K562 (cell line): ENCODE data around the gene CNPPD1. TPM values are rescaled to one million over a fixed set of nuclear protein-coding genes. Genes with fewer than 3 reads are reported as not detected.

ENCODE experiments used
- ATF3 ChIP-seq, 2 experiments: fragments of 450-650 bp in 1 of 2; sonication (generic) in 1 of 2; formaldehyde crosslinking in 1 of 2; IDR thresholded peaks in 1 of 2; conservative IDR thresholded peaks in 1 of 2; 2 replicates each; pipeline versions ENCODE4 v1.6.1 to v1.8.1; 2016 to 2023; ENCODE audit warnings: mild to moderate bottlenecking in 2 of 2, moderate library complexity in 2 of 2, inconsistent platforms in 1 of 2, missing genetic modification reagents in 1 of 2
- BCOR ChIP-seq: fragments of 450-650 bp; IDR thresholded peaks from 2 replicates; pipeline ENCODE4 v1.6.1; 2016
- BMI1 ChIP-seq: fragments of 150-350 bp; IDR thresholded peaks from 2 replicates; pipeline ENCODE4 v1.6.1; 2014; ENCODE audit warnings: low read length
- BRF1 ChIP-seq: IDR thresholded peaks from 3 replicates; pipeline ENCODE4 v1.6.1; 2011; ENCODE audit warnings: borderline replicate concordance, mild to moderate bottlenecking; ENCODE audit not compliant: insufficient read length; ENCODE audit errors: extremely low read depth
- CBX1 ChIP-seq: sonication (generic); IDR thresholded peaks from 2 replicates; pipeline ENCODE4 v1.6.1; 2016; ENCODE audit warnings: antibody characterized with exemption, low read depth, mild to moderate bottlenecking
- CTCFL ChIP-seq: IDR thresholded peaks from 2 replicates; pipeline ENCODE4 v1.6.1; 2011; ENCODE audit warnings: borderline replicate concordance, low read depth, mild to moderate bottlenecking, moderate library complexity, low read length; ENCODE audit not compliant: insufficient read depth, poor library complexity, severe bottlenecking
- CXXC5 ChIP-seq: fragments of 250-450 bp; sonication (Bioruptor Pico); IDR thresholded peaks from 2 replicates; pipeline ENCODE4 v1.8.0; 2022; ENCODE audit warnings: inconsistent platforms, mild to moderate bottlenecking, moderate library complexity
- DPF2 ChIP-seq: fragments of 450-650 bp; IDR thresholded peaks from 2 replicates; pipeline ENCODE4 v1.6.1; 2016
- FOXJ2 ChIP-seq: fragments of 200-800 bp; sonication (Bioruptor generic); IDR thresholded peaks from 2 replicates; pipeline ENCODE4 v1.6.1; 2016; ENCODE audit warnings: missing genetic modification characterization, missing compliant biosample characterization
- HDAC1 ChIP-seq, 2 experiments: fragments of 450-650 bp; IDR thresholded peaks; 2 replicates each; pipeline ENCODE4 v1.6.1; 2016 to 2017; ENCODE audit warnings: inconsistent platforms in 1 of 2, mild to moderate bottlenecking in 1 of 2, moderate library complexity in 1 of 2
- MCM5 ChIP-seq: fragments of 450-650 bp; IDR thresholded peaks from 2 replicates; pipeline ENCODE4 v1.6.1; 2016; ENCODE audit warnings: low read depth
- MED1 ChIP-seq: sonication (generic); formaldehyde crosslinking; IDR thresholded peaks from 2 replicates; pipeline ENCODE4 v1.8.1; 2023; ENCODE audit warnings: missing genetic modification reagents, borderline replicate concordance
- NCOA1 ChIP-seq: fragments of 450-650 bp; IDR thresholded peaks from 2 replicates; pipeline ENCODE4 v1.6.1; 2016; ENCODE audit warnings: low read depth
- SAFB ChIP-seq: fragments of 200-400 bp; formaldehyde crosslinking; IDR thresholded peaks from 2 replicates; pipeline ENCODE4 v1.6.1; 2017; ENCODE audit warnings: low read depth, low read length, borderline replicate concordance
- SIRT6 ChIP-seq: IDR thresholded peaks from one replicate; pipeline ENCODE4 v1.6.1; 2012; ENCODE audit warnings: low read depth, mild to moderate bottlenecking, control low read depth, inconsistent platforms, low read length, moderate library complexity
- SRSF7 ChIP-seq: fragments of 200-400 bp; formaldehyde crosslinking; optimal IDR thresholded peaks from 2 replicates; pipeline ENCODE3; 2017; ENCODE audit warnings: mild to moderate bottlenecking, low read depth, low read length
- SUPT5H ChIP-seq: fragments of 450-650 bp; IDR thresholded peaks from 2 replicates; pipeline ENCODE4 v1.6.1; 2016
- TCF7 ChIP-seq: sonication (generic); IDR thresholded peaks from 2 replicates; pipeline ENCODE4 v1.6.1; 2016; ENCODE audit warnings: antibody characterized with exemption, borderline replicate concordance
- TEAD1 ChIP-seq, 2 experiments: fragments of 450-650 bp in 1 of 2; sonication (generic) in 1 of 2; formaldehyde crosslinking; IDR thresholded peaks; 2 replicates each; pipeline versions ENCODE4 v1.4.0 to v1.8.0; 2020 to 2022; ENCODE audit warnings: mild to moderate bottlenecking in 2 of 2, missing genetic modification reagents in 1 of 2
- TSC22D4 ChIP-seq: fragments of 450-650 bp; IDR thresholded peaks from 2 replicates; pipeline ENCODE4 v1.6.1; 2016; ENCODE audit warnings: missing genetic modification characterization, missing biosample characterization, control low read depth
- VEZF1 ChIP-seq: fragments of 200-800 bp; sonication (Bioruptor generic); IDR thresholded peaks from 2 replicates; pipeline ENCODE4 v1.6.1; 2017; ENCODE audit warnings: missing genetic modification characterization, missing compliant biosample characterization
- XRCC4 ChIP-seq: IDR thresholded peaks from one replicate; pipeline ENCODE4 v1.6.1; 2011; ENCODE audit not compliant: insufficient read depth, insufficient read length; ENCODE audit errors: extremely low read depth
- ZNF175 ChIP-seq: fragments of 200-800 bp; sonication (Bioruptor generic); IDR thresholded peaks from 2 replicates; pipeline ENCODE4 v1.6.1; 2016; ENCODE audit warnings: low read depth, mild to moderate bottlenecking, missing genetic modification characterization, missing compliant biosample characterization
- ZNF224 ChIP-seq: sonication (generic); formaldehyde crosslinking; IDR thresholded peaks from 2 replicates; pipeline ENCODE4 v1.8.0; 2022; ENCODE audit warnings: mild to moderate bottlenecking, missing genetic modification reagents
- ZNF445 ChIP-seq: fragments of 250-450 bp; sonication (Bioruptor Pico); IDR thresholded peaks from 2 replicates; pipeline ENCODE4 v1.4.0; 2020; ENCODE audit warnings: low read depth, mild to moderate bottlenecking, moderate library complexity
- ZNF717 ChIP-seq: fragments of 250-450 bp; sonication (Bioruptor Pico); IDR thresholded peaks from 2 replicates; pipeline ENCODE4 v1.5.0; 2021
- polyA plus RNA-seq, 8 experiments: library from polyadenylated mRNA; depleted of rRNA in 4 of 8; stranded (reverse) in 5 of 8; unstranded in 3 of 8; fragments of >200 nt; fragmentation: Nextera tagmentation in 2 of 8; fragmentation: Illumina TruSeq in 1 of 8; extraction: Ambion mirVana in 2 of 8; extraction: Trizol in 1 of 8; gene quantifications; 2 replicates each; pipeline versions ENCODE4 v1.2.1 to v1.2.3, GENCODE V29; 2011 to 2014; ENCODE audit warnings: inconsistent platforms in 1 of 8, missing spikeins in 1 of 8
- total RNA-seq, 7 experiments: library from RNA; depleted of rRNA in 6 of 7; stranded (reverse); fragments of >200 nt in 6 of 7; fragmentation: Illumina TruSeq in 2 of 7; extraction: Trizol in 2 of 7; gene quantifications; 2 replicates each; pipeline versions ENCODE4 v1.2.1 to v1.2.3, GENCODE V29; 2011 to 2021; ENCODE audit warnings: low replicate concordance in 1 of 7

The CNPPD1 gene
- total and polyA plus RNA-seq, 9 of the 15 experiments (the other 6 are each of a cell fraction or from before 2014, with no cell fraction given) = 9.9 to 53.5 (median 27.0) TPM

- TF ChIP-seq ATF3 (IDR thresholded peaks at IDR 0.05) (no peak), ATF3 (CRISPR knock-in tag; conservative IDR thresholded peaks at IDR 0.05) (no peak), VEZF1 (CRISPR knock-in tag) (peak; percentile 83), DPF2 (no peak), ZNF445 (no peak), BCOR (peak; percentile 33; the same call in 1 of the 2 replicates), TCF7 (no peak), HDAC1 (IDR thresholded peaks at IDR 0.05) (peak in 1 of 2 experiments; percentile 72; a peak in 2 of 4 replicates), MCM5 (no peak), FOXJ2 (tag) (no peak), BMI1 (no peak), SIRT6 (no peak), MED1 (no peak), CXXC5 (CRISPR knock-in tag) (peak; percentile 42), ZNF717 (CRISPR knock-in tag) (no peak), SRSF7 (no peak), CTCFL (peak; percentile 66), TEAD1 (CRISPR knock-in tag; IDR thresholded peaks at IDR 0.05) (0 out of 4 replicates have a peak, but pooled peaks of 1 of the 2 experiments have one; percentile 46), BRF1 (no peak), CBX1 (no peak), TSC22D4 (tag) (no peak), ZNF224 (CRISPR knock-in tag) (no peak), SAFB (no peak), NCOA1 (no peak), XRCC4 (no peak), ZNF175 (no peak), SUPT5H (peak; percentile 86)
These were observed 16.3 kb downstream of the CNPPD1 start, which contains the start of gene NHEJ1 (continued) for GRCh38 chr2:219160186-219161017.
